NCI-H82 (cell line): ENCODE data around the gene WDSUB1.

Source experiments
- DNase-seq: peaks from one replicate; lab custom pipeline; 2025; lab: John Stamatoyannopoulos, UW

Gene WDSUB1

GRCh38 chr2:159265171-159265576, 21.3 kb downstream of the WDSUB1 start:
- no peak for DNase-seq

- DNase-seq = no peak
Measured at GRCh38 chr2:159262904-159263303, 23.6 kb downstream of the WDSUB1 start.

GRCh38 chr2:159262226-159262625, 24.3 kb downstream of the WDSUB1 start:
- peak; percentile 28 for DNase-seq

- DNase-seq = no peak
Measured at GRCh38 chr2:159256159-159256558, 30.3 kb downstream of the WDSUB1 start.

GRCh38 chr2:159252905-159253304, 33.6 kb downstream of the WDSUB1 start:
- no peak for DNase-seq

- no peak for DNase-seq
Measured at GRCh38 chr2:159251296-159252173, 35.0 kb downstream of the WDSUB1 start.

- no peak for DNase-seq
Measured at GRCh38 chr2:159249990-159250715, 36.4 kb downstream of the WDSUB1 start.

GRCh38 chr2:159246325-159246988, 40.0 kb downstream of the WDSUB1 start:
- no peak for DNase-seq

GRCh38 chr2:159243529-159243928, 43.0 kb downstream of the WDSUB1 start:
- DNase-seq = no peak

GRCh38 chr2:159234868-159235267, 51.6 kb downstream of the WDSUB1 start:
- DNase-seq = no peak

GRCh38 chr2:159232456-159233170, 53.9 kb downstream of the WDSUB1 start:
- DNase-seq = no peak

GRCh38 chr2:159230145-159230877, 56.2 kb downstream of the WDSUB1 start:
- DNase-seq = no peak

GRCh38 chr2:159229476-159230144, 56.9 kb downstream of the WDSUB1 start:
- no peak for DNase-seq

GRCh38 chr2:159228081-159228581, 58.4 kb downstream of the WDSUB1 start:
- DNase-seq = peak; percentile 84

GRCh38 chr2:159227467-159227866, 59.0 kb downstream of the WDSUB1 start:
- DNase-seq = peak; percentile 26

- peak; percentile 81 for DNase-seq
Measured at GRCh38 chr2:159226608-159227385, 59.7 kb downstream of the WDSUB1 start.

GRCh38 chr2:159226059-159226461, 60.4 kb downstream of the WDSUB1 start:
- DNase-seq = peak; percentile 17

GRCh38 chr2:159225025-159226016, 61.2 kb downstream of the WDSUB1 start:
- DNase-seq = no peak
